ENCODE data around the gene PLXNA2. TPM values are rescaled to one million over a fixed set of nuclear protein-coding genes. Genes with fewer than 3 reads are reported as not detected.

The PLXNA2 gene
- total RNA-seq, 2 experiments from 2014 or later = 0.84 to 1.6 TPM

- POLR2A ChIA-PET = no interaction called here
- Mint-ChIP-seq H3K4me3 (no peak overlapping the region), H3K27ac (no peak overlapping the region), H3K27me3 (ENCODE audit: low read depth) (peaks cover 13% of the 10 kb centered on the region), H3K9me3 (ENCODE audit: insufficient read depth) (no peaks in the 10 kb centered on the region), H3K36me3 (ENCODE audit: low read depth) (no peaks in the 10 kb centered on the region), H3K4me1 (ENCODE audit: low read depth) (peaks cover 5% of the 10 kb centered on the region)
- ATAC-seq (no peak), DNase-seq (no peak)
- CTCF ChIA-PET = interaction anchor here (1.3 to 5.1 kb wide), 2 partner anchors 39 to 111 kb away, joined by 4 to 58 read pairs; partner anchors contain the start of gene PLXNA2
These were observed 110.8 kb downstream of the PLXNA2 start for GRCh38 chr1:208133355-208133754.

GRCh38 chr1:208132287-208132882, 111.8 kb downstream of the PLXNA2 start:
- peaks cover 5% of the 10 kb centered on the region for H3K4me1 Mint-ChIP-seq (ENCODE audit: low read depth)
- H3K4me3 Mint-ChIP-seq = no peak overlapping the region
- peaks cover 13% of the 10 kb centered on the region for H3K27me3 Mint-ChIP-seq (ENCODE audit: low read depth)
- no peaks in the 10 kb centered on the region for H3K9me3 Mint-ChIP-seq (ENCODE audit: insufficient read depth)
- DNase-seq (peak; percentile 70), ATAC-seq (peak; percentile 89)
- ChIA-PET POLR2A (interaction anchor here (0.6 kb wide), 1 partner anchor 57 kb away, joined by 3 read pairs; no protein-coding TSS in a partner anchor), CTCF (interaction anchor here (0.8 to 5.1 kb wide), 12 partner anchors 9 to 214 kb away, joined by 3 to 58 read pairs (median 5); partner anchors contain the start of gene PLXNA2)
- H3K27ac Mint-ChIP-seq = no peak overlapping the region
- H3K36me3 Mint-ChIP-seq (ENCODE audit: low read depth) = no peaks in the 10 kb centered on the region

DNA sequence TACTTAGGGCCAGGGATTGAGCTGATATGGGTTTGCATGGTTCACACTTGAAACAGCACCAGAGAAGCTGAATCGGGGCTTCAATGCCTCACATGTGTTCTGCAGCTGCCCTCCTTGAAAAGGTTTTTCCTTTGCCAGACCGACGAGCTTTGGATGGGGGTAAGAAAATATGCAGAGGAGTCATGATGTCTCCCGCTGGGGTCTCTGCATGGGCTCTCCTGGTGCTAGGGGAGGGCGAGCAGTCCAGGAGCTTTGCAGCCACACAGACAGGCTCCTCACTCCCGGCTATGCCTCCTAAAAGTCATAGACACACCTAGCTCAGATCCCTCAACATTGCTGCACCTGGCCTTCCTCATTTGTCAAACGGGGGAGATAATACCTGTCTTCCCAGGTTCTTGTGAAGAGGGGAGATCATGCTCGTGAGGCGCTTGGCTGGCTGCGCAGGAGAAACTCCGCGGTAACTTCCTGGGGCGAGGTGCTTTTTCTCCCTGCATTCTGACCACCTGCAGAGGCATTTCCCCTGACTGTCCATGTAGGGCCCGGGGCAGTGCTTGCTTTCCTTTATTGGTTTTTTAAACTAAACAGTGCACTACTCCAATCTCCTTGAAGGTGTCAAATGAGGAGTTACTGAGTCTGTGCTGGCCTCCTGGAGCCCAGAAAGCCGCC, 112.4 kb downstream of the PLXNA2 start:
- peaks cover 5% of the 10 kb centered on the region for H3K4me1 Mint-ChIP-seq (ENCODE audit: low read depth)
- ChIA-PET CTCF (interaction anchor here (0.8 to 5.1 kb wide), 16 partner anchors 9 to 215 kb away, joined by 3 to 58 read pairs (median 5); partner anchors contain the start of gene PLXNA2), POLR2A (interaction anchor here (0.6 kb wide), 1 partner anchor 57 kb away, joined by 3 read pairs; no protein-coding TSS in a partner anchor)
- no peaks in the 10 kb centered on the region for H3K36me3 Mint-ChIP-seq (ENCODE audit: low read depth)
- H3K9me3 Mint-ChIP-seq (ENCODE audit: insufficient read depth) = no peaks in the 10 kb centered on the region
- H3K27me3 Mint-ChIP-seq (ENCODE audit: low read depth) = peaks cover 13% of the 10 kb centered on the region
- peak; percentile 11 for ATAC-seq
- no peak overlapping the region for H3K4me3 Mint-ChIP-seq
- no peak overlapping the region for H3K27ac Mint-ChIP-seq
- no peak for DNase-seq

GRCh38 chr1:208129487-208129886, 114.7 kb downstream of the PLXNA2 start:
- H3K27me3 Mint-ChIP-seq (ENCODE audit: low read depth) = peaks cover 13% of the 10 kb centered on the region
- no peak overlapping the region for H3K27ac Mint-ChIP-seq
- H3K9me3 Mint-ChIP-seq (ENCODE audit: insufficient read depth) = no peaks in the 10 kb centered on the region
- H3K36me3 Mint-ChIP-seq (ENCODE audit: low read depth) = no peaks in the 10 kb centered on the region
- no peak overlapping the region for H3K4me3 Mint-ChIP-seq
- ATAC-seq (no peak), DNase-seq (no peak)
- peaks cover 5% of the 10 kb centered on the region for H3K4me1 Mint-ChIP-seq (ENCODE audit: low read depth)
- ChIA-PET CTCF (interaction anchor here (5.1 kb wide), 1 partner anchor 115 kb away, joined by 58 read pairs; the partner anchor contains the start of gene PLXNA2), POLR2A (no interaction called here)

DNA sequence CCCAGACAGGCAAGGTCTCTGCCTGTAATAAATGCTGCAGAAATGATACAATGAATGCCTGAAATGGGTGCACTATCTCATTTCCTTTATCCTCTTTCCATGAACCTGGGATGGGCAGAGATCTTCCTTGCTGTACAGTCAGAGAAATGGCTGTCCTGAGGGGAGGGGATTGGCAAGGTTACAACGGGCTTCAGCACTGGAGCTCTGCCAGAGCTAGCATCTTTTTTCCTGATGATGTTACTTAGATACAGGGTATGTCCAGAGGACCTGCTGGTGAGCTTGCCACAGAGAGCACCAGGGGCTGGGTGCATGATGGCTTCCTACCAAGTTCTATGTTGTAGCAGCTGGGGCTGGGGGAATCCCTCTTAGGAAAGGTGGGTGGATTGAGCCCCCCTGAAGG, 115.1 kb downstream of the PLXNA2 start:
- Mint-ChIP-seq H3K27ac (no peak overlapping the region), H3K27me3 (ENCODE audit: low read depth) (peaks cover 13% of the 10 kb centered on the region), H3K9me3 (ENCODE audit: insufficient read depth) (no peaks in the 10 kb centered on the region), H3K36me3 (ENCODE audit: low read depth) (no peaks in the 10 kb centered on the region), H3K4me3 (no peak overlapping the region), H3K4me1 (ENCODE audit: low read depth) (peaks cover 5% of the 10 kb centered on the region)
- POLR2A ChIA-PET = no interaction called here
- no peak for ATAC-seq
- CTCF ChIA-PET = interaction anchor here (5.1 kb wide), 1 partner anchor 115 kb away, joined by 58 read pairs; the partner anchor contains the start of gene PLXNA2
- DNase-seq = no peak

GRCh38 chr1:208127792-208128529, 116.2 kb downstream of the PLXNA2 start:
- H3K9me3 Mint-ChIP-seq (ENCODE audit: insufficient read depth) = no peaks in the 10 kb centered on the region
- H3K27me3 Mint-ChIP-seq (ENCODE audit: low read depth) = peaks cover 13% of the 10 kb centered on the region
- DNase-seq (no peak), ATAC-seq (no peak)
- no peaks in the 10 kb centered on the region for H3K36me3 Mint-ChIP-seq (ENCODE audit: low read depth)
- POLR2A ChIA-PET = no interaction called here
- H3K4me1 Mint-ChIP-seq (ENCODE audit: low read depth) = peaks cover 5% of the 10 kb centered on the region
- no peak overlapping the region for H3K4me3 Mint-ChIP-seq
- CTCF ChIA-PET = interaction anchor here (1.2 kb wide), 1 partner anchor 117 kb away, joined by 5 read pairs; the partner anchor contains the start of gene PLXNA2
- H3K27ac Mint-ChIP-seq = no peak overlapping the region

DNA sequence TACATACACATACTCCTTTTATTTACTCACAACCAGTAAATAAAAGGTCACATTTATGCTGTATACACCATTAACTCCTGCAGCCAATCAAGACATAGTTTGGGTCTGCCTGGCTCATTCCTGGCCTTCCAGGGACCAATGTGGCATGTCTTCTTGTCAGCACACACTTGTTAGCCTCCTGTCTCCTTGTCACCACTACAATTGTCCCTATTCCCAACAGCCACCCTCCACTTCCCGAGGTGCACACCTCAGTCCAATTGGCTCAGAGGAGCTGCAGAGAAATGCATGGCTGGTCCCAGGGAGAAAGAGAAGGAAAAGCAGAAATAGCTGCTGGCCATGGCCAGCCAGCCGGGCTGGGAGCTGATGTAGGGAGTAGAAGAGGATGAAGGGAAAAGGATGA, 116.9 kb downstream of the PLXNA2 start:
- DNase-seq = no peak
- POLR2A ChIA-PET = no interaction called here
- H3K27me3 Mint-ChIP-seq (ENCODE audit: low read depth) = peaks cover 13% of the 10 kb centered on the region
- CTCF ChIA-PET = interaction anchor here (1.2 kb wide), 1 partner anchor 118 kb away, joined by 5 read pairs; the partner anchor contains the start of gene PLXNA2
- no peak for ATAC-seq
- H3K27ac Mint-ChIP-seq = no peak overlapping the region
- no peaks in the 10 kb centered on the region for H3K9me3 Mint-ChIP-seq (ENCODE audit: insufficient read depth)
- peaks cover 4% of the 10 kb centered on the region for H3K4me1 Mint-ChIP-seq (ENCODE audit: low read depth)
- H3K36me3 Mint-ChIP-seq (ENCODE audit: low read depth) = no peaks in the 10 kb centered on the region
- H3K4me3 Mint-ChIP-seq = no peak overlapping the region

- Mint-ChIP-seq H3K27ac (no peak overlapping the region), H3K4me1 (ENCODE audit: low read depth) (no peaks in the 10 kb centered on the region), H3K9me3 (ENCODE audit: insufficient read depth) (no peaks in the 10 kb centered on the region), H3K27me3 (ENCODE audit: low read depth) (peaks cover 12% of the 10 kb centered on the region), H3K4me3 (no peak overlapping the region), H3K36me3 (ENCODE audit: low read depth) (no peaks in the 10 kb centered on the region)
- ChIA-PET CTCF (interaction anchor here (1.1 kb wide), 1 partner anchor 119 kb away, joined by 4 read pairs; no protein-coding TSS in a partner anchor), POLR2A (no interaction called here)
- no peak for DNase-seq
- no peak for ATAC-seq
These were observed 118.1 kb downstream of the PLXNA2 start for GRCh38 chr1:208126108-208126507.

- no peaks in the 10 kb centered on the region for H3K4me1 Mint-ChIP-seq (ENCODE audit: low read depth)
- no peak overlapping the region for H3K27ac Mint-ChIP-seq
- POLR2A ChIA-PET = no interaction called here
- ATAC-seq (no peak), DNase-seq (no peak)
- H3K4me3 Mint-ChIP-seq = no peak overlapping the region
- H3K9me3 Mint-ChIP-seq (ENCODE audit: insufficient read depth) = no peaks in the 10 kb centered on the region
- no peaks in the 10 kb centered on the region for H3K36me3 Mint-ChIP-seq (ENCODE audit: low read depth)
- CTCF ChIA-PET = interaction anchor here (1.9 to 2.5 kb wide), 2 partner anchors 9 to 28 kb away, joined by 6 to 12 read pairs; no protein-coding TSS in a partner anchor
- no peaks in the 10 kb centered on the region for H3K27me3 Mint-ChIP-seq (ENCODE audit: low read depth)
These were observed 121.4 kb downstream of the PLXNA2 start for GRCh38 chr1:208122612-208123358.

GRCh38 chr1:208121813-208122364, 122.3 kb downstream of the PLXNA2 start:
- H3K9me3 Mint-ChIP-seq (ENCODE audit: insufficient read depth) = no peaks in the 10 kb centered on the region
- no peak overlapping the region for H3K4me3 Mint-ChIP-seq
- DNase-seq (no peak), ATAC-seq (no peak)
- ChIA-PET POLR2A (no interaction called here), CTCF (interaction anchor here (2.5 kb wide), 1 partner anchor 9 kb away, joined by 12 read pairs; no protein-coding TSS in a partner anchor)
- H3K27ac Mint-ChIP-seq = no peak overlapping the region
- no peaks in the 10 kb centered on the region for H3K4me1 Mint-ChIP-seq (ENCODE audit: low read depth)
- peaks cover 2% of the 10 kb centered on the region for H3K27me3 Mint-ChIP-seq (ENCODE audit: low read depth)
- no peaks in the 10 kb centered on the region for H3K36me3 Mint-ChIP-seq (ENCODE audit: low read depth)

DNA sequence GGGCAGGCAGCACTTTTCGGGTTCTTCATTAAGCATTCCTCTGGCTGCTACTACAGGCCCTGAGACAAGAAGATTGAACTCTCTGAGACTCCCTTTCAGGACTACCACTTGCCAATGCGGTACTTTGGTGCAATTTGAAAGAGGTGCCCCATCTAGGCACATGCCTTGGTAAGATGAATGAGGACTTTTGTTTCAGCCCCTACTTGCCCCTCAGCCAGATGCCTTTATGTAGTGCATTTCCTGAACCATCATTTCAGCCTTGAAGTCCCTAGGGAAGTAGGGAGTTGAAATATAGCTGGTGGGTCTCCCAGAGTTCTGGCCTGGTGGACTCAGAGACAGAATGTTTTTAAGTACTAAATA, 123.8 kb downstream of the PLXNA2 start:
- Mint-ChIP-seq H3K4me3 (no peak overlapping the region), H3K36me3 (ENCODE audit: low read depth) (no peaks in the 10 kb centered on the region), H3K9me3 (ENCODE audit: insufficient read depth) (no peaks in the 10 kb centered on the region), H3K4me1 (ENCODE audit: low read depth) (no peaks in the 10 kb centered on the region), H3K27me3 (ENCODE audit: low read depth) (peaks cover 6% of the 10 kb centered on the region), H3K27ac (no peak overlapping the region)
- no peak for ATAC-seq
- ChIA-PET POLR2A (no interaction called here), CTCF (no interaction called here)
- DNase-seq = no peak
